Fibroblast of the conjunctiva (primary cell): ENCODE data around the gene C1orf52.
A peak's percentile ranks its signal among the peaks of the same experiment; 100 is the strongest.

Source experiments
- DNase-seq: peaks from one replicate; pipeline ENCODE4 v3.0.0-alpha.2; 2010; ENCODE audit warnings: low read depth

Gene C1orf52

GRCh38 chr1:85259118-85259911, at the start of gene C1orf52:
C1orf52 (minus strand) TSS chr1:85259662; CDS start chr1:85259633, 29 bp downstream.
- peak; percentile 89 for DNase-seq

DNA sequence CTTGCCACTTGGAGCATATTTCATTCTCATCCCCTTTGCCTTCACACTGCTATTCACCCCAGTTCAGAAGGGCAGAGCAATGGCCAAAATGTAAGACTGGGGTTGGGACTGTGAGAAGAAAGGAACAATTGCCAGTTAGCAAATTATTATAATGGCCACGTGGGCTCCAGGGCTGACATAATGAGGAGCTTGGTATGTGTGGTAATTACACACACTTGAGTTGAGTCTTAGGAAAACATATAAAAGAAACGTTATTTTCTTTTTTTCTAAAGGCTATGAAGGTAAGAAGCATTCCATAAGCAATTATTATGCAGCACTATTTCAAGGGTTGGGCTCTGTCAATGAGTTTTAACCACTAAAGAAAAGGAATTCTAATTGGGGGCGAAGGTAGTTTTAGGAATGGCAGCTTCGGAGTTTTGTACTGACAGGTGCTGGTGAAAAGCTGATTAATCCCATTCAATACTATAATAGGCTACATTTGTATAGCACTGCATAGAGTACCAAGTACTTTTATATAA, 49.4 kb upstream of the C1orf52 start:
- DNase-seq: no peak

- DNase-seq: peak; percentile 73
Observed at GRCh38 chr1:85307987-85308832, 48.7 kb upstream of the C1orf52 start.

- DNase-seq: no peak
Observed at GRCh38 chr1:85306236-85306635, 46.8 kb upstream of the C1orf52 start.

- DNase-seq: no peak
Observed at GRCh38 chr1:85303440-85304162, 44.1 kb upstream of the C1orf52 start.

DNA sequence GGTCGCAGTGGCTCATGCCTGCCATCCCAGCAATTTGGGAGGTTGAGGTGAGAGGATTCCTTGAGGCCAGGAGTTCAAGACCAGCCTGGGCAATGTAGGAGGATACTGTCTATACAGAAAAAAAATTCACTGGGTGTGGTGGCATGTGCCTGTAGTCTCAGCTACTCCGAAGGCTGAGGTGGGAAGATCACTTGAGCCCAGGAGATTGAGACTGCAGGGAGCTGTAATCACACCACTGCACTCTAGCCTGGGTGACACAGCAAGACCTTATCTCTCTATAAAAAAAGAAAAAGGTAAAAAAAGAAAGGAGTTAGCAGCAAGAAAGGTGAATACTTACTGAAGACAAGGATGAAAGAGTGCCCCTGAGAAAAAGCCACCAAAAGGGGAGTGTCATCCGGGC, 40.7 kb upstream of the C1orf52 start:
- no peak for DNase-seq

- DNase-seq: peak; percentile 94
Observed at GRCh38 chr1:85297855-85298629, 38.6 kb upstream of the C1orf52 start.

DNA sequence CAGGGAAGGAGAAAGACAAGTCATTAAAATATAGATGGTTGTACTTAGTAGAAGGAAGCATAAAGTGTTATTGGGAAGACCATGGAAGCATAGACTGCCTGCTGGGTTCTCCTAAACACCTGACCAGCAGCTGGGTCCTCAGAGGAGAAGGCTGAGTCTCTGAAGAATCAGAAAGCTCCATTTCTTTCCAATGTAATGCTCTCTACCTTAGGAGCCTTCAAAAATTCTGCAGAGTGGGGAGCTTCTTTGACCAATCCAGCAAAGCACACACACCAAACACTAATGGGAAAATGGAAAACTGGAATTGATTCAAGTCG, 38.0 kb upstream of the C1orf52 start:
- DNase-seq: no peak

DNA sequence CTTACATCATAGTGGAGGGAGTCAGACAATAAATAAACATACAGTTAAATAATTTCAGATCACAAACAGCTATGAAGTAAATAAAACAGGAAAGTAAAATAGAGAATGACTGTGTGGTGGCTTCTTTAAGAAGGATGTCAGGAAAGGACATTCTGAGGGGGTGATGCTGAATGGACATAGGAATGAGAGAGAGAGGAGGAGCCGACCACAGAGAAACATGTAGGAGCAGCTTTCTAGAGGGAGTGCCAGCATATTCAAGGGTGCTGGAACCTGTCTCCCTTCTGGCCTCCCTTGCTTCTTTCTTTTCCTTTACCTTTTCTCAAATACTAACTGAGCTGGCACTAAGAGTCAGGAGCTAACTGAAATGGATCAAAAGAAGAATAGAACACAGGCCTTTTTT, 37.5 kb upstream of the C1orf52 start:
- DNase-seq: no peak

DNA sequence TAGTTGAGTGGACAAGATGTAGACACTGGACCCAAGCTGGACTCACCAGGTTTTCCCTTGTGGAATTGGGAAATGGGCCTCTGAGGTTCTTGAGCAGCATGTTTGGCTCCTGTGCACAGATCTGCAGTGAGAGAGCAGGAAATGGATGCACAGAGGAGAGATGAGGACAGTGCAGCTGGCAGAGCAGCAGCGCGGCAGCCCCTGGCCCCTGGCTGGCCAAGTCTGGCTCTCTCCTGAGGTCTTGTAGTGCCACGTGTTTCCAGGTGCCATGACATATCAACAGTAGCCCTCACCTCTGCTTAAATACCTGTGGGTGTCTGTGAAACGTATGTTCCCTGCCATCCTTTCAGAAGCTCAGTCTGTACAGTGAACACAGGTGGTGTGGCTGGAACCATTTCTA, 36.2 kb upstream of the C1orf52 start:
- no peak for DNase-seq

- no peak for DNase-seq
Observed at GRCh38 chr1:85295006-85295431, 35.6 kb upstream of the C1orf52 start.

DNA sequence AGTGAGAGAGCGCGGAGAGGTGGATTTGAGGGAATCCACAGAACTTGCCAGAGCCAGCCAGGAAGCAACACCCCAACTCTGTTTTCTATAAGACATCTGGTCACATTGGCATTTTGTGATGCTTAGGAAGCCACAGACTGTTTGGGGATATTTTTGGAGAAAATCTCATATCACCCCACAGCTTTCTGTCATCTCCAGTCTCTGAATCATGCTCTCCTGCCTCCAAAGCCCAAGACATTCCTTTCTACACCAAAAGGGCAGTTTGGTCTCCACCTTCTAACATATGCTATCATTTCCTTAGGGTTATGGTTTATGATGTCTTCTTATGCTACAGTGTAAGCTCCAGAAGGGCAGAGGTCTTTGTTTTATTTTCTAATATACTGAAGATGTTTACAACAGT, 31.4 kb upstream of the C1orf52 start:
- no peak for DNase-seq

DNA sequence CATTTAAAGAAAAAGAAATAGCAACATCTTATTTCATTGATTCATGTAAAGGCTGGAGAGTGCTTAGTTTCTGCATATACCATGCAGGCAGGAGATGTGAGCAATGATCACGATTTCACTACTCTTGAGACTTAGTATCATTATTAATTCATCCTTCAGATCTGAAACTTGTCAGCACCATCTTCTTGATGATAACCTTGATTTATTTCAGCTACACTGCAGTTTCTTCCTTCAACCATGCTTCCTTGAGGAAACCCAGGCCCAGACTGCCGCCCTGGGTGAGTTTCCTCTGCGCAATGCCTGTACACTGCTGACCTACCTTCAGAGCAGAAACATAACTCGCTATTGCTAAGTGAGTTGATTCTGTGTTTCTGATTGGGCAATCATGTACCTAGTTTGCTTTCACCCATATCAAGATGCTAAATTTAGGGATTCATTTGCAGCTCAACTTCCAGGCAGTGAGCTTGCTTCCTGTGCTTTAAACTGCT, 30.4 kb upstream of the C1orf52 start:
- no peak for DNase-seq

DNA sequence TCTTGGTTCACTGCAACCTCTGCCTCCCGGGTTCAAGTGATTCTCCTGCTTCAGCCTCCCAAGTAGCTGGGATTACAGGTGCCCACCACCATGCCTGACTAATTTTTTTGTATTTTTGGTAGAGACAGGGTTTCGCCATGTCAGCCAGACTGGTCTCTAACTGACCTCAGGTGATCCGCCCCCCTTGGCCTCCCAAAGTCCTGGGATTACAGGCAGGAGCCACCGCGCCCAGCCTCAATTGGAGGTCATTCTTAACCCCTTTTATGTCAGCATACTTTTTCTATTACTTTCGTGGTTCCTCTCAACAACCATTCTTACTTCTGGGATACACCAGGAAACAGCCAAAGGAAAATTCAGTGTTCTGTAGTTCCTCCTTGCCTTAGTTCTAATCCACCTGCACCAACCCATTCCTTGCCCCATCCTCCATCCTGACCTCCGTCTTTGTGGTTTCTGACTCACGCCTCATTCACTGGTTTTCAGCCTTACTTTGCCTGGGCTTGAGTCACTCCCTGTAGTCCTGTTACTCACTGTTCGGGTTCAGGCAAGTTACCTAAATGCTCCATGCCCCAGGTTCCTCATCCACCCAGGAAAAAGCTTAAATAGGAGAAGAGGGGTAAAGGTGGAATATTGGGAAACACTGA, 29.9 kb upstream of the C1orf52 start:
- peak; percentile 47 for DNase-seq

GRCh38 chr1:85284202-85284601, 24.7 kb upstream of the C1orf52 start:
- DNase-seq: no peak

DNA sequence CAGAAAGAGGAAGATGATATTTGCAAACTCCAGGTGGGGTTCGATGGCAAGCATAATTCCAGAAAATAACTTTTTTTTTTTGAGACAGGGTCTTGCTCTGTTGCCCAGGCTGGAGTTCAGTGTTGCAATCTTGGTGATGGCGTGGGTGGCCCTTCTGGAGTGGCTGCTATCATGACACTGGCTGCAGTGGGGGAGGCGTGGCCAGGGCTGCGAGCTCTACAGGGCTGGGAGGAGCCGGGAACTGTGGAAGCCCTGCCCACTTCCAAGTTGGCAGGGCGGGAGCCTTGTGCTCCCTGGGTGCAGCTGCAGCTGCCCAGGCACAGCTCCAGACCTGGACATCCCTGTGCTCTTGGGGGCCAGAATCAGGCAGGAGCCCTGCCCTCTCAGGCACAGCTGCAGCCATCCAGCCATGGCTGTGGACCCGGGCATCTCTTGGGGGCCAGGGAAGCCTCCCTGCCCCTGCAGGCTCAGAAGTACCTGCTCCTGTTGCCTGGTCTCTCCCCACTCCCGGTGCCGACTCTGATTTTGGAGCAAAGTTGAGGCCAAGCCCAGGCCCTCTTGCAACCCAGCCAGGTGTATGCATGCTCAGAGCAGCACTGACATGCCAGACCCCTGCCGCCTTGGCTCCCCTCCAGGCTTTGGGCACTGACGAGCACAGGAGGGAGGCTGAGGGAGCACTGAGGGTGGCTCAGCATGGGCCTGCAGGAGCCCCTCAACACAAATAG, 24.2 kb upstream of the C1orf52 start:
- no peak for DNase-seq

GRCh38 chr1:85282424-85282823, 23.0 kb upstream of the C1orf52 start:
- no peak for DNase-seq

DNA sequence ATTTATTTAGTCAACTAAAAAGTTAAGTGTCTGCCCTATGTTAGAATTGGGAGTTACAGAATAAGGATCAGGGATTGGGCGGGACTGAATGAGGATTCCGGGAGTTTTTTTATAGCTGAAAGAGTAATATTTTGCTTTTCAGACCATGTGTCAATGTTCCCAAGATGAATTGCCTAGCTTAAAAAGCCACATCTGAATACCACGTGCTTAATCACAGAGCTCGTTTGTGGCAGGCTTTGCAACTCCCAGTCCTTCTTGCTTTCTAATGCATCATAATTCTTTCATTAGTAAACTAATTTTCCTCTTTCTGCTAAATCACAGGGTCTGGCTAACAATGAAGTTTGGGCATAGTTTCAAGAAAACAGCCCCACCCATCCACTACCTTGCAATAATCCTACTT, 21.2 kb upstream of the C1orf52 start:
- no peak for DNase-seq

DNA sequence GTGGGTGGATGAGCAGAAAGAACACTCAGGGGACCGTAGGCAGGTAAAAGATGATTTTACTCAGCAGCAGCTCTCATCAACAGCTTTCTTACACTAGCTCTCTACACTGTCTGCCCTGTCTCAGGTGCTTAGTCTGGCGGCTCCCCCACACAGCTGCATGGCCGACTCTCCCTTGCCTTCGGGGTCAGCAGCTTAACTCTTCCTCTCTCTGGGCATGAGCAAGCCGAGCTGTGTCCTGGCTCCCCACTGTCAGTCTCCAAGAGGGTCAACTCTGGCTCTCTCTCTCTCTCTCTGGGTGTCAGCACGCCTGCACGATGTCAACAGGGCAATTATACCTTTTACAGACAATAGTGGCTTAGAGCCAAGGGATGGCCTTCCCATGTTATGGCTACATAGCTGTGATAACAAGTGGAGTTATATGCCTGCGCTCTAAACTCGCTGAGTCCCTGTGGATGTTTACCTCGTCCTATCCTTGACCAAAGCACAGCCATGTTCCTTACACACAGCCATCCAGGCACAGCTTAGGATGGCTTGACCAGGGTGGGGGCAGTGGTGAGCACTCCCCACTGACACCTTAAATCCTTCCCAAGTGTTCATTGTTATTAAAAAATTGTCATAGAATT, 20.1 kb upstream of the C1orf52 start:
- DNase-seq: no peak

DNA sequence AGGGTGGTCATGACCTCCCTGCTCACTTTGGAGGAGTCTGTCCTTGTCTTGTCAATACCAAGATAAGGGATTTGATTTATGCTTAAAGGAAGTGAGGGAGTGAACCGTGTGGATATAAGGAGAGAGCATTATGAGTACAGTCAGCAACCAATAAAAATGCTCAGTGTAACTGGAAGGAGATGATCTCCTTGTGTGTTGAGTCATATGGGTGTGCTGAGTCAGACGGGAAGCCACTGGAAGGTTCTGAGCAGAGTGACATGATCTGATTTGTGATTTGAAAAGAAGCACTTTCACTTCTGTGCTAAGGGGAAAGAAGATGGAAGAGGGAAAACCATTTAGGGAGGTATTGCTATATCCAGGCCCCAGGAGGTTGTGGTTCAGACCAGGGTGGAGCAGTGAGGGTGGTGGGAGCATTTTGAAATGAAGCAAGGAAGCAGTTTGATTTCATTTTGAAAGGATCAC, 19.4 kb upstream of the C1orf52 start:
- DNase-seq: peak; percentile 86
